Neural crest cell (in vitro differentiated cells): ENCODE measurements around the gene KLF5. TPM values are rescaled to one million over a fixed set of nuclear protein-coding genes. Genes with fewer than 3 reads are reported as not detected.
"Not testable (repeated sequence)": the region's sequence is repeated elsewhere in the genome, so short reads cannot be mapped to it uniquely, and the experiment has no call there.

Source experiments
- DNase-seq: peaks from one replicate; pipeline ENCODE4 v3.0.0; 2021; ENCODE audit warnings: low read depth, mixed read lengths, low spot score
- H3K27ac Mint-ChIP-seq: one replicate; pipeline ENCODE4 v1.8.0; 2021; ENCODE audit warnings: mild to moderate bottlenecking, mixed read lengths; ENCODE audit not compliant: unreplicated experiment
- H3K27me3 Mint-ChIP-seq: 2 replicates; pipeline ENCODE4 v1.8.0; 2021; ENCODE audit warnings: low read depth, mild to moderate bottlenecking, mixed read lengths
- H3K36me3 Mint-ChIP-seq: 2 replicates; pipeline ENCODE4 v1.8.0; 2021; ENCODE audit warnings: low read depth, mild to moderate bottlenecking, mixed read lengths
- H3K4me1 Mint-ChIP-seq: 2 replicates; pipeline ENCODE4 v1.8.0; 2021; ENCODE audit warnings: mixed read lengths
- H3K4me3 Mint-ChIP-seq: one replicate; pipeline ENCODE4 v1.8.0; 2021; ENCODE audit warnings: mild to moderate bottlenecking, mixed read lengths
- H3K9me3 Mint-ChIP-seq: 2 replicates; pipeline ENCODE4 v1.8.0; 2021; ENCODE audit warnings: mixed read lengths
- total RNA-seq: library from RNA; stranded (reverse); gene quantifications from 2 replicates; pipeline ENCODE4 v1.2.1, GENCODE V29; 2021
- TF ChIP-seq, protein P1 (sequence below): fragments of 200-600 bp; sonication (generic); conservative IDR thresholded peaks from 2 replicates; pipeline ENCODE4 v1.5.0; 2021; ENCODE audit warnings: antibody characterized with exemption, mild to moderate bottlenecking

KLF5 gene
- total RNA-seq, 1 donor from 2014 or later: 0.44 TPM

DNA sequence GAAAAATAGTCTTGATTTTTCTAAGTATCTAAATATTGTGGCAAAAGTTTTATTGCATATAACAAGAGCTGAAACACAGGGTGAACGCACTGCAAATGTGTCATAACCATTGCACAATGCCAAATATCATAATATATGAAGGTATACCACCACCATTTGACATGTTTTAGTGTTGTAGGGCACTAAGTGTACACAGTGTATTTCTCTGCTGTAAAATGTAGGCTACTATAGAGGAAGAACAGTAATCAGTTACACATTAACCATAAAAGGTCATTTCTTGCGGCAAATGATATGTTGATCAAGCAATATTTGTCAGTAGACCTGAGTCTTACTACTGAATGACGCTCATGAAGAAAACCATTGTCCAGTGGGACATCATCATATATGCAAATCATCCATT is 18.3 kb upstream of the KLF5 start:
- no peaks in the 10 kb centered on the region for H3K4me1 Mint-ChIP-seq
- no peak overlapping the region for H3K27ac Mint-ChIP-seq
- DNase-seq: no peak
- H3K27me3 Mint-ChIP-seq: no peaks in the 10 kb centered on the region
- TF ChIP-seq, protein P1, sequence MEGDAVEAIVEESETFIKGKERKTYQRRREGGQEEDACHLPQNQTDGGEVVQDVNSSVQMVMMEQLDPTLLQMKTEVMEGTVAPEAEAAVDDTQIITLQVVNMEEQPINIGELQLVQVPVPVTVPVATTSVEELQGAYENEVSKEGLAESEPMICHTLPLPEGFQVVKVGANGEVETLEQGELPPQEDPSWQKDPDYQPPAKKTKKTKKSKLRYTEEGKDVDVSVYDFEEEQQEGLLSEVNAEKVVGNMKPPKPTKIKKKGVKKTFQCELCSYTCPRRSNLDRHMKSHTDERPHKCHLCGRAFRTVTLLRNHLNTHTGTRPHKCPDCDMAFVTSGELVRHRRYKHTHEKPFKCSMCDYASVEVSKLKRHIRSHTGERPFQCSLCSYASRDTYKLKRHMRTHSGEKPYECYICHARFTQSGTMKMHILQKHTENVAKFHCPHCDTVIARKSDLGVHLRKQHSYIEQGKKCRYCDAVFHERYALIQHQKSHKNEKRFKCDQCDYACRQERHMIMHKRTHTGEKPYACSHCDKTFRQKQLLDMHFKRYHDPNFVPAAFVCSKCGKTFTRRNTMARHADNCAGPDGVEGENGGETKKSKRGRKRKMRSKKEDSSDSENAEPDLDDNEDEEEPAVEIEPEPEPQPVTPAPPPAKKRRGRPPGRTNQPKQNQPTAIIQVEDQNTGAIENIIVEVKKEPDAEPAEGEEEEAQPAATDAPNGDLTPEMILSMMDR: no peak
- no peaks in the 10 kb centered on the region for H3K9me3 Mint-ChIP-seq
- H3K4me3 Mint-ChIP-seq: no peak overlapping the region
- H3K36me3 Mint-ChIP-seq: no peaks in the 10 kb centered on the region

DNA sequence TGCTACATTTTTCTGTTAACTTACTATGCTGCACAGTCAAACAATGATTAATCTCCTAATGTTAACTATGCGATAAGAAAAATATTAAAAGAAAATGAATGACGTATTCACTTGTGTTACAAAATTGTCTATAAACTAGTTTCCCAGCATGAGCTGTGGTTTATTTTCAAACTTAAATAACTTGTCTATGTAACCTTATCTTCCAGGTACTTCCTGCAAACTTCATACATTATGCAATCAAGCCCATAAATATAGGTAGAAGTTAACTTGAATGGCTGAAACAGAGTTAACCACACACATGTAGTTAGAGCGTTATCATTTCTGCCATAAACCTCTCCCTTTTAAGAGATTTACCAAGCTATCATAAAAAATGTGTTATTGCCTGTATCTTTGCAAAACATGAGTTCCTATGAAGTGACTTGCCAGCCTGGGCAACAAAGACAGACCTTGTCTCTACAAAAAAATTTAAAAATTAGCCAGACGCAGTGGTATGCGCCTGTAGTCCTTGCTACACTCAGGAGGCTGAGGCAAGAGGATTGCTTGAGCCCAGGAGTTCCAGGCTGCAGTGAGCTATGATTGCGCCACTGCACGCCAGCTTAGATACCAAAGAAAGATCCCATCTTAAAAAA is 17.7 kb upstream of the KLF5 start:
- Mint-ChIP-seq H3K4me3 (no peak overlapping the region), H3K4me1 (no peaks in the 10 kb centered on the region), H3K9me3 (no peaks in the 10 kb centered on the region), H3K27me3 (no peaks in the 10 kb centered on the region), H3K27ac (no peak overlapping the region), H3K36me3 (no peaks in the 10 kb centered on the region)
- DNase-seq: no peak
- TF ChIP-seq, protein P1: no peak

DNA sequence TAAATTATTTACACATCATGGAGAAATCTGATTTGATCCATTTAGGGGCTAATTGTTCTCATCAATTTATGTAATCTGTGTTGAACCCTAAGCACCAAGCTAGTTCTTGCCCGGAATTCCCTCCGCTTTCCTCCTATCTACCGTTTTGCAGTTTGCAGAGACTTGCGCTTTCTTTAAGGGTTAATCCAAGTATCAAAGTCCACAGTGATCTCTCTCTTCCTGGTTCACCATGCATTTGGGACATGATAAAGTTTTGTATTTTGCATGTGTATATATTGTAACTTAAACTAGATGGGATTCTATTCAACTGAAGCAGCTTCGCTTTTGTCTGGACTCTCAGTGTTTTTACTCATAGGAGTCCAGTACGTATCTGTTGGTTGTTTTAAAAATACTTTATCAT is 13.8 kb upstream of the KLF5 start:
- Mint-ChIP-seq H3K4me1 (no peaks in the 10 kb centered on the region), H3K9me3 (no peaks in the 10 kb centered on the region), H3K27me3 (no peaks in the 10 kb centered on the region), H3K4me3 (no peak overlapping the region), H3K27ac (no peak overlapping the region), H3K36me3 (no peaks in the 10 kb centered on the region)
- TF ChIP-seq, protein P1: no peak
- DNase-seq: no peak

DNA sequence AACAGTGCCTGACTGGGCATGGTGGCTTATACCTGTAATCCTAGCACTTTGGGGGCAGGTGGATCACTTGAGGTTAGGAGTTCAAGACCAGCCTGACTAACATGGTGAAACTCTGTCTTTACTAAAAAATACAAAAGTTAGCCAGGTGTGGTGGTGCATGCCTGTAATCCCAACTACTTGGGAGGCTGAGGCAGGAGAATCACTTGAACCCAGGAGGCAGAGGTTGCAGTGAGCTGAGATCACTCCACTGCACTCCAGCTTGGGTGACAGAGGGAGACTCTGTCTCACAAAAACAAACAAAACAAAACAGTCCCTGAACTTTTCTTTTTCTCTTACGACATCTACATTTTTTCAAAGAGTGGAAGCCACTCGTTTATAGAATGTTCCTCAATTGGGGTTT is 10.2 kb upstream of the KLF5 start:
- not testable (repeated sequence) for DNase-seq, H3K27me3 Mint-ChIP-seq, H3K4me1 Mint-ChIP-seq, H3K9me3 Mint-ChIP-seq, H3K36me3 Mint-ChIP-seq, H3K27ac Mint-ChIP-seq, H3K4me3 Mint-ChIP-seq

DNA sequence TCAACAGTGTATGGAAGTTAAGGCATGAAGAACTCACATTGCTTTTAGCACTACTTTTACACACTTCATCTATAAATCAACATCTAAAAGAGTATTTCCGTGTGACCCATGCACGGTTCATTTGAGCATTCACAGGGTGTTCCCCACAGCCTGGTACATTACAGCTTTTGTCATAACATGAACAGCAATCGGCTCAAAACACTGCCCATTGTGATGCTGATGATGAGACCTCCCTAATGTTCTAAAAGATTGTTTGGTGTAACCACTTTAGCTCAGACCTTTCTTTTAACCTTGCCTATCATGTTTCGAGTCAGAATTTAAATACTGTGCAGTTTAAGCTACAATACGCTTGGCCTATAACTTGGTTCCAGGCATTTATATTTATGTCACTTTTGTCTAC is 4.1 kb upstream of the KLF5 start:
- Mint-ChIP-seq H3K4me1 (peaks cover 14% of the 10 kb centered on the region), H3K9me3 (no peaks in the 10 kb centered on the region), H3K36me3 (no peaks in the 10 kb centered on the region), H3K4me3 (no peak overlapping the region), H3K27me3 (peaks cover 44% of the 10 kb centered on the region), H3K27ac (no peak overlapping the region)
- DNase-seq: no peak
- TF ChIP-seq, protein P1: no peak

DNA sequence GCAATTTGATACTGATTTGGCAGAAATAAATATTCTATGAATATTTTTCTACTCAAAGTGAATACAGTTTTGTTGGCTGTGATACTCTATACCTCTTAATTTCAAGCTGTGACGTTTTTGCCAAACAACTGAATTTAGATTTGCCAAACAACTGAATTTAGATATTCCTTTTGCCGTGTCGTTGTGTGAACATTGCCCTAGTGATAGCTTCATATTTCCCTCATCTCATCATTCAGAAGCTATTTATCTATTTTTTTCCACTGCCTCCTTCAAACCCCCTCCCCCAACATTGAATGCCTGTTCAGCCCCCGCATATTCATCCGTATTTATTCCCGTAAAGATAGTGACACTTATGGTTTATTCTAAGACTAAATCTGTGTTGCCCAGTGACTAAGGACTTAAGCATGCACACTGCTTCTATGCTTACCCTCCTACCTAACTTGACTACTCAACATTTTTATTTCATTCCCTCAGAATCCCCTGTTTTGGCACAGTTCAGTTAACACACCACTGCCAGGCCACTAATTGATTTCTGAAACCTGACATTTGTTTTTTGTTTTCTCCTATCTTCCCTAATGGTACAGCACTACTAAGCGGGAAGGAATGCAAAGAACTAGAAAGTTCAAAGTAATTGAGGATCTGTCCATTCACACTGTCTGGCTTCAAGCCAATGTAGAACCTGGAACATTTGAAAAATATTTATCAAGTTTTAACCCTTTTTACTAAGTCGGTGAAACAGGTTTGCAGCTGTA is 2.8 kb upstream of the KLF5 start:
- no peak overlapping the region for H3K27ac Mint-ChIP-seq

More for the DNA sequence above, 2.8 kb upstream of the KLF5 start:
- Mint-ChIP-seq H3K4me3 (no peak overlapping the region), H3K9me3 (no peaks in the 10 kb centered on the region), H3K36me3 (no peaks in the 10 kb centered on the region), H3K27me3 (peaks cover 57% of the 10 kb centered on the region), H3K4me1 (peaks cover 25% of the 10 kb centered on the region)
- no peak for DNase-seq
- TF ChIP-seq, protein P1: no peak
